GM19043 (cell line): ENCODE data around the gene MAFB.

ENCODE experiments used
- ATAC-seq: cut with Tn5 transposase; IDR thresholded peaks from one replicate; pipeline ENCODE4 v1.9.1; 2021; ENCODE audit warnings: low read depth; ENCODE audit not compliant: unreplicated experiment

MAFB gene

GRCh38 chr20:40663991-40664880, 24.8 kb downstream of the MAFB start:
- no peak for ATAC-seq

GRCh38 chr20:40663304-40663790, 25.7 kb downstream of the MAFB start:
- no peak for ATAC-seq

GRCh38 chr20:40659567-40659966, 29.5 kb downstream of the MAFB start:
- no peak for ATAC-seq

- ATAC-seq: no peak
Observed at GRCh38 chr20:40658509-40658908, 30.5 kb downstream of the MAFB start.

GRCh38 chr20:40657526-40657925, 31.5 kb downstream of the MAFB start:
- no peak for ATAC-seq

- ATAC-seq: no peak
Observed at GRCh38 chr20:40655451-40655850, 33.6 kb downstream of the MAFB start.

- ATAC-seq: no peak
Observed at GRCh38 chr20:40654876-40655275, 34.2 kb downstream of the MAFB start.

- no peak for ATAC-seq
Observed at GRCh38 chr20:40652441-40652987, 36.5 kb downstream of the MAFB start.

- no peak for ATAC-seq
Observed at GRCh38 chr20:40651151-40651550, 37.9 kb downstream of the MAFB start.

- ATAC-seq: no peak
Observed at GRCh38 chr20:40650707-40651106, 38.3 kb downstream of the MAFB start.

- ATAC-seq: no peak
Observed at GRCh38 chr20:40648210-40649072, 40.6 kb downstream of the MAFB start.

- no peak for ATAC-seq
Observed at GRCh38 chr20:40646813-40647212, 42.2 kb downstream of the MAFB start.

GRCh38 chr20:40646361-40646760, 42.7 kb downstream of the MAFB start:
- no peak for ATAC-seq

- ATAC-seq: no peak
Observed at GRCh38 chr20:40644863-40645262, 44.2 kb downstream of the MAFB start.

- no peak for ATAC-seq
Observed at GRCh38 chr20:40643891-40644290, 45.1 kb downstream of the MAFB start.

GRCh38 chr20:40641809-40642208, 47.2 kb downstream of the MAFB start:
- ATAC-seq: no peak

GRCh38 chr20:40641202-40641601, 47.8 kb downstream of the MAFB start:
- ATAC-seq: no peak

- ATAC-seq: no peak
Observed at GRCh38 chr20:40640667-40641066, 48.4 kb downstream of the MAFB start.

GRCh38 chr20:40639676-40640355, 49.2 kb downstream of the MAFB start:
- ATAC-seq: no peak

- ATAC-seq: no peak
Observed at GRCh38 chr20:40639132-40639531, 49.9 kb downstream of the MAFB start.

- ATAC-seq: no peak
Observed at GRCh38 chr20:40638414-40638813, 50.6 kb downstream of the MAFB start.
